GM20431 (cell line): Measurements from ENCODE around the gene SLC25A17.
"Not testable (repeated sequence)": the region's sequence is repeated elsewhere in the genome, so short reads cannot be mapped to it uniquely, and the experiment has no call there.

Experiments used
- in situ Hi-C: fragments of 300-500 bp; cut with MseI, MboI; formaldehyde crosslinking; loops from one replicate; pipeline ENCODE4 v1.15.0; 2020; ENCODE audit warnings: low sequenced_read_pairs; ENCODE audit not compliant: unreplicated experiment

SLC25A17 gene

GRCh38 chr22:40759294-40759840, 59.8 kb downstream of the SLC25A17 start:
- in situ Hi-C loops: no loop called here

- in situ Hi-C loops: not testable (repeated sequence)
These were observed 60.3 kb downstream of the SLC25A17 start for GRCh38 chr22:40758851-40759250.

- in situ Hi-C loops: no loop called here
These were observed 60.8 kb downstream of the SLC25A17 start for GRCh38 chr22:40758390-40758789.

DNA sequence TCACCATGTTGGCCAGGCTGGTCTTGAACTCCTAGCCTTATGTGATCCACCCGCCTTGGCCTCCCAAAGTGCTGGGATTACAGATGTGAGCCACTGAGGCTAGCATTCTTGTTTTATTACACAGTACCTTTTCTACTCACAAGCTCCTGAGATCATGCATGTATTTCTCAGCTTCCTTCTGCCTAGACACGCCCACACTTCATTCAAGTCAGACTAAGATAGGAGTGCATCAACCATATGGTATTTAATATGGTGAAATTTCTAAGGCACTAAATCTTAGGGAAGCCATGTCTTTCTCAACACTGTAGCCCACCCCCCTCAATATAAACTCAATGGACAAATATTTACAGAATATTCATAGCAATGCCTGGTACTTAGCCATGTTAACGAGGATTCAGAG, 62.1 kb downstream of the SLC25A17 start:
- in situ Hi-C loops: no loop called here

DNA sequence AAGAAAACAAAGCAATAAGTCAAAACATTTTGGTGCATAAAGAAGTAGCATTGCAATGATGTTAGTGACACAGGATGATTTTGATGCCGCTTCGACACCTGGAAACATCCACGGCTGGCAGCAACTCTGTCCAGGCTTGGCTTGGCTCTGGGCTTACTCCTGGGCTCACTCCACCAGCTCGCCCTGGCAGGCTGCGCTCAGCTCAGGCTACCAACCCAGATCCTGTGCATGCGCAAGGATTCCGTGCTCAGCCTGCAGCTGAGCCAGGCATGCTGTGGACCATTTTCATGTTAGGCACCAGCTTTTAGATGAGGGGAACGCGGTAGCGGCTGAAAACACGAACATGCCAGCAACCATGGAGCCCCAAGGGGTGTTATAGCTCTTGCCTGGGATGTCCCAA, 66.0 kb downstream of the SLC25A17 start:
- in situ Hi-C loops: no loop called here

- in situ Hi-C loops: no loop called here
These were observed 67.9 kb downstream of the SLC25A17 start for GRCh38 chr22:40751250-40751649.

DNA sequence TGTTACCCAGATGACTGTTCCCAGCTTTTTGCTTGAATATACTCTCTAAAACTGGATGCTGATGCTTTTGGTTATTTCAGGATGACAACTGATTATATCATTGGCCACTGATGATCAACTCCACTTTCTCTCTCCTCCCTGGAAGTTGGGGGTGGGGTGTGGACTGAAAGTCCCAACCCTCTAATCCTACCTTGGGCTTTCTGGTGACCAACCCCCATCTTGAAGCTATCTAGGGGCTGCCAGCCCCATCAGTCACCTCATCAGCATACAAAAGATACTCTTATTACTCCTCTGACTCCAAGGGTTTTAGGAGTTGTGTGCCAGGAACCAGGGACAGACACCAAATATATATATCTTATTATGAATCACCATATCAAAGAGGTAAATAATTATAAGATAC, 69.3 kb downstream of the SLC25A17 start:
- in situ Hi-C loops: no loop called here

DNA sequence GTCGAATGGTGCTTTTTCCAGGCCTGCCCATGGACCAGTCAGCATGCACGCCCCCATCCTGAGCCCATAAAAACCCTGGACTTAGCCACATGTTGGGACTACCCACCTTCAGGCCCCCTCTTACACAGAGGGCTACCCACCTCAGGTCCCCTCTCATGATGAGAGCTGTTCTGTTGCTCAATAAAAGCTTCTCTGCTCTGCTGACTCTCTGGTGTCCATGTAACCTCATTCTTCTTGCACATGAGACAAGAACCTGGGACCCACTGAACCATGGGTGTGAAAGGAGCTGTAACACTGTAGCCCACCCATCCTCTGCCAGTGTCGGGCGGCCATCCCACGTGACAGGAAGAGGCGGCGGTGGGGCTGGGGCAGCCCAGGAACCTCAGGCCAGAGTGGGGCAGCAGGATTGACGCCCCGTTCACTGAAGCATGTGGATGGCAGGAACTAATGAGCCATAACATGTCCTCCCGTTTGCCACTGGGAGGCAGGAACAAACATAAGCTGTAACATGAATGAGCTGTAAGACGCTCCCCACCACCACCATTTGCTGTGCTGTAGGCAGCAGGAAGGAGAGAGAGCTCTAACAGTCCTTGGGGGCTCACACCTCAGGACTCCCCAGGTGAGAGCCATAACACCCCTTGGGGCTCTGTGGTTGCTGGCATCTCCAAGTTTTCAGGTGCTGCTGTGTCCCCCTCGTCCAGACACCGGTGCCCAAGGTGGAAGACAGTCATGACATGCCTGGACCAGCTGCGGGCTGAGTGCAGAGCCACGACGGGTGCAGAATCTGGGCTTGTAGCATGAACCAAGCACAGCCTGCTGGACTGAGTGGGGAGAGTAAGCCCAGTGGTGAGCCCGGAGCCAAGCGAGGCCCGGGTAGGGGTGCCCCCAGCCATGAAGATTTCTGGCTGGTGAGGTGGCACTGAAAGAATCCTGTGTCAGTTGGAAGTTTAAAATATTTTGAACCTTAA, 70.5 kb downstream of the SLC25A17 start:
- in situ Hi-C loops: no loop called here

DNA sequence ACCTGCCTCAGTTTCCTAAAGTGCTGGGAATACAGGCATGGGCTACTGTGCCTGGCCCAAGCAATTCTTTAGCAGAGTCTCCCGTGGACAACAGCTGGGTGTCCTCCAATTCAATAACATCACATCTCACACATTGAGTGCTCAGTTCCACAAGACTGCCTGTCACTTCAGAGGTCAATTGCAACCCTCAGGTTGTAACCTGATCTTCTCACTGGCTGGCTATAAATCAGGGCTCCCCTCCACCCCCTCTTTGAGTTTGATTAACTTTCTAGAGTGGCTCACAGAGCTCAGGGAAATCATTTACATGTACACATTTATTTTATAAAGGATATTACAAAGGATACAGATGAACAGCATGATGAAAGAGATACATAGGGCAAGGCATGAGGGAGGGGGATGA, 71.8 kb downstream of the SLC25A17 start:
- in situ Hi-C loops: no loop called here

DNA sequence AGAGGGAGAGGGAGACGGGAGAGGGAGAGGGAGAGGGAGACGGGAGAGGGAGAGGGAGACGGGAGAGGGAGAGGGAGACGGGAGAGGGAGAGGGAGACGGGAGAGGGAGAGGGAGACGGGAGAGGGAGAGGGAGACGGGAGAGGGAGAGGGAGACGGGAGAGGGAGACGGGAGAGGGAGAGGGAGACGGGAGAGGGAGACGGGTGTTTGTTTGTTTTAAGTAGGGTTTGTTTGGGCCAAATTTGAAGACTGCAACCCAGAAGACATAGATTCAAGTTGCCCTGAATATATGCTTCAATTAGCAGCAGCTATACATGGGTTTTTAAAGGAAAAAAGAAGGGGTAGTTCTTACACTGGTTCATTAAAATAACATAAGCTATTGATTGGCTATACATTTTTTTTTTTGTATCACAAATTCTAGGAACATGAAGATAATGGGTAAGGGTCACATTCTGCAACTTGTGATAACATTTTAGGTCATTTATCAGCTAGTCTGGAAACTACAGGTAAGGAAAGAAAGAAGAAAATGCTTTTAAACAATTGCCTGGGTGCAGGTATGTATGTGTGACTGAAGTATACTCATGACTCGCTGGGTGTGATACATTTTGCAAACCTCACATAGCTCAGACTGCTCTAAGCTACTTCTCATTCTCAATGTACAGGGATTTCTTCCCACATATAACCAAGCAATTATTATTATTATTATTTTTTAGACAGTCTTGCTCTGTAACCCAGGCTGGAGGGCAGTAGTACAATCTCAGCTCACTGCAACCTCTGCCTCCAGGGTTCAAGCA, 72.5 kb downstream of the SLC25A17 start:
- in situ Hi-C loops: no loop called here

- in situ Hi-C loops: no loop called here
These were observed 75.4 kb downstream of the SLC25A17 start for GRCh38 chr22:40743768-40744167.

DNA sequence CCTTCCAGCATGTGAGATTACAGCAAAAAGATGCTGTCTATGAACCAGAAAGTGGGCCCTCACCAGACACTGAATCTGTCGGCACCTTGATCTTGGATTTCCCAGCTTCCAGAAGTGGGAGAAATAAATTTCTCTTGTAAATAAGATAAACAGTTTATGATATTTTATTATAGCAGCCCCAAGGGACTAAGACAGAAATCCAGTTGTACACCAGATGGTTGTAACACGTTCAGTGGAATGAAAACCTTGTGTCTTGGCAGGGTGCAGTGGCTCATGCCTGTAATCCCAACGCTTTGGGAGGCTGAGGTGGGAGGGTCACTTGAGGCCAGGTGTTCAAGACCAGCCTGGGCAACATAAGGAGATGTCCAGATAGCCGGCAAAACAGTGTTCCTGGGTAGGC, 78.0 kb downstream of the SLC25A17 start:
- in situ Hi-C loops: no loop called here

GRCh38 chr22:40739721-40740120, 79.4 kb downstream of the SLC25A17 start:
- in situ Hi-C loops: no loop called here

GRCh38 chr22:40733919-40734318, 85.2 kb downstream of the SLC25A17 start:
- in situ Hi-C loops: no loop called here

DNA sequence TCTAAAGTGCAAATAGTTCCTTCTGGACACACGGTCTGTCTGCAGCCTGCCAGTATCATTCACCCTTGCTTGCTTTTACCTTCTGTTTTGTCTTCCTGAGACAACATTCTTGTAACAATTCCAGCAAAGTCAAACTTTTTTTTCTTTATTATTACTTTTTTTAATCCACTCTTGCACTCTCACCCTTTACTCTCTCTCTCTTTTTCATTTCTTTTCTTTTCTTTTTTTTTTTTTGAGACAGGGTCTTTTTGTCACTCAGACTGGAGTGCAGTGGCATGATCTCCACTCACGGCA, 86.2 kb downstream of the SLC25A17 start:
- in situ Hi-C loops: no loop called here

DNA sequence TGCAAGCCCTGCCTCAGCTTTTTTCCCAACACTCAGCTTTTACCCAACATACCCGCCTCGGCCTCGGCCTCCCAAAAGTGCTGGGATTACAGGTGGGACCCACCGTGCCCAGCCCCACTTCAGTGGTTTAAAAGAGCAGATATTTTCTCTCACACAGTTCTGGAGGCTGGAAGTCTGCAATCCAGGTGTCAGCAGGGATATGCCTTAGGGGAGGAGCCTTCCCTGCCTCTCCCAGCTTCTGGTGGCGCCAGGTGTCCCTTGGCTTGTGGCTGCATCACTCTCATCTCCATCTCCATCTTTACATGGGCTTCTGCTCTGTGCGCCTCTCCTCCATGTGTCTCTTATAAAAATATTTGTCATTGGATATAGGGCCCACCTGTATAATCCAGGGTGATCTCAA, 89.9 kb downstream of the SLC25A17 start:
- in situ Hi-C loops: no loop called here

DNA sequence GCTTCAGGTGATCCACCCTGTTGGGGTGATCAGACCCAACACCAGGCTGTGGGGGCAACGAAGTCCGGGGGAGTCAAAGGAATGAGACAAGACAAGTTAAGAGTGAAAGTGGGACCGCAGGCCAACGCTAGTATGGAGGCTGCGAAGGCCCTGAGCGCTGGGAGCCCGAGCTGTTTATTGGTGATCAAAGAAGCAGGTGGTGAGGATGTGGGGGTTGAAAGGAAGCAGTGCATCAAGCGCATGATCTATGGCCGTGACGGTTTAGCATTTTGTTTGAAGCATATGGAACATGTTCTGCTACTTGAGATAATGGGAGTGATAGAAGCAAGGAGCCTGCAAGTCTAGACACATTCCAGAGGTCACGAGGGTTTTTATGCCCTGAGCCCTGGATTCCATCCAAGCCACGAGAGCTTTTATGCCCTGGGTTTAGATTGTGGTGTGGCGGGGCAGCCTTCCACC, 90.4 kb downstream of the SLC25A17 start:
- in situ Hi-C loops: no loop called here

- in situ Hi-C loops: no loop called here
These were observed 91.1 kb downstream of the SLC25A17 start for GRCh38 chr22:40727964-40728615.

DNA sequence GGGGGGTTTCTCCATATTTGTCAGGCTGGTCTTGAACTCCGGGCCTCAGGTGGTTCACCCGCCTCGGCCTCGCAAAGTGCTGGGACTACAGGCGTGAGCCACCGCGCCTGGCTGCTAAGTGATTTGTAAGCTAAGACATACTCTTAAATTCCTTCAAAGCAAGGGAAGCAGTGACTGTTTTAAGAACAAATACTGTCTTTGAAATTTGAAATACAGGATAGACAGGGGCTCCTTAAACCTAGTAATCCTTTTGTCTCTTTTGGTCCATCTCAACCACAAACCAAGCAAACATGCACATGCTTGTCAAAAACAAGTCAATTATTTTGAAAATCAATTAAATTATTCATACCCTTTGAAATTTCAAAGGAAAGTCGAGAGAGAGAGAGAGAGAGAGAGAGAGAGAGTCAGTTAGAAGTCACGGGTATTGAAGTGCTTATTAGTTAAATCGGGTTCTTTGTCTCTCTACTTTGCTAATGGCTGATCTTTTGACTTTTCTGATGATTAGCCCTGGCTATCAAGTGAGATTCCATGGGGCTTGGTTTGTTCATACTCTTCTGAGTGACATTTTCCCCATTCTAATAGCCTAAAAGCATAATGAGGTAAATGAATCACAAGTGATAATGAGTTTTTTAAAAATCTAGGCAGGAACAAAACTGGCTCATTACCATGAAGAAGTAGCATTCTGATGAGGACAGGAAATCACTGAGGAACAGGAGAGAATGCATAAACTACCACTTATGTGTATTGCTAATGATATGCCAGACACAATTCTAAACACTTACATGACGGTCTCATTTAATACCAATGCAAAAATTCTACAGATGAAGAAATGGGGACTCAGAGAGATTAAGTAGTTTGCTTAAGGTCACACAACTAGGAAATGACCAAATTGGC, 91.8 kb downstream of the SLC25A17 start:
- in situ Hi-C loops: no loop called here
